ENCODE measurements around the gene OR2F1.
A peak's percentile ranks its signal among the peaks of the same experiment; 100 is the strongest.

The OR2F1 gene

DNA sequence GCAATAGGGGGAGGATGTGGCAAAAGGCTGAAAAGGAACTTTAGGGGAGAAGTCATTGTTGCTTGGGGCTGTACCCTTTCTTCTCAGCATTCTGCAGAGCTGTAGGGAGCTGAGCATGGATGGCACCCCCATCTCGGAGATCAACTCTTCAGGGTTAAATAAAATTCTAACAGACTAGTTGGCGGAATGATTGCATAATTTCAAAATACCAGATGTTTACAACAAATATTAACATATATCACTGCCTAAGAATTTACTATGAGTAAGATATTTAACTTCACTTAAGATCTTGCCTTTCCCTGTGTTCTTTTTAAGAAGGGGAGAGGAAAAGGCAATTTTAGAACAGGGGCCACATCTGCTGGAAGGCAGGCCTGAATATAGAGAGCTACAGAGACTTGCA is 509 bp upstream of the OR2F1 start:
- no peak overlapping the region for H3K27ac ChIP-seq
- TF ChIP-seq, protein P1, sequence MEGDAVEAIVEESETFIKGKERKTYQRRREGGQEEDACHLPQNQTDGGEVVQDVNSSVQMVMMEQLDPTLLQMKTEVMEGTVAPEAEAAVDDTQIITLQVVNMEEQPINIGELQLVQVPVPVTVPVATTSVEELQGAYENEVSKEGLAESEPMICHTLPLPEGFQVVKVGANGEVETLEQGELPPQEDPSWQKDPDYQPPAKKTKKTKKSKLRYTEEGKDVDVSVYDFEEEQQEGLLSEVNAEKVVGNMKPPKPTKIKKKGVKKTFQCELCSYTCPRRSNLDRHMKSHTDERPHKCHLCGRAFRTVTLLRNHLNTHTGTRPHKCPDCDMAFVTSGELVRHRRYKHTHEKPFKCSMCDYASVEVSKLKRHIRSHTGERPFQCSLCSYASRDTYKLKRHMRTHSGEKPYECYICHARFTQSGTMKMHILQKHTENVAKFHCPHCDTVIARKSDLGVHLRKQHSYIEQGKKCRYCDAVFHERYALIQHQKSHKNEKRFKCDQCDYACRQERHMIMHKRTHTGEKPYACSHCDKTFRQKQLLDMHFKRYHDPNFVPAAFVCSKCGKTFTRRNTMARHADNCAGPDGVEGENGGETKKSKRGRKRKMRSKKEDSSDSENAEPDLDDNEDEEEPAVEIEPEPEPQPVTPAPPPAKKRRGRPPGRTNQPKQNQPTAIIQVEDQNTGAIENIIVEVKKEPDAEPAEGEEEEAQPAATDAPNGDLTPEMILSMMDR (IDR thresholded peaks at IDR 0.05): no peak
- TF ChIP-seq ZFX (IDR thresholded peaks at IDR 0.05; ENCODE audit: borderline replicate concordance): no peak

DNA sequence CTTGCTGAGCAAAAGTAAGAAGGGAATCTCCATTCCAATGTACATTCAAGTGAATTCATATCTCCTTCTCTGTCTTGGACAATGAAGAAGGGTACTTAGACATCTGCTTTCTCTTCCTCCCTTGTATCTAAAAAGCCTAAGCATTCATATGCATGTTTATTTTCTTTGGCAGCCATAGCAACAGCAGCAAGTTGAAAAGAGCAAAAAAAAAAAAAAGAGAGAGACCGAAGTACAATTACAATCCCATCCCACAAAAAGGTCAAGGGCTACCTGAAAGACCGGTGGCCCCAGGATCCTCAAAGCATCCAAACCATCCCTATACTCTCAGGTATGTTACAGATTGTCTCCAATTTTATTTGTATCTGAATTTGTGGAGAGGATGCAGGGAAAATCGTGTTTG is 4.1 kb downstream of the OR2F1 start:
- no peak for TF ChIP-seq ZFX (IDR thresholded peaks at IDR 0.05; ENCODE audit: borderline replicate concordance)
- TF ChIP-seq, protein P1 (IDR thresholded peaks at IDR 0.05): no peak
- no peak overlapping the region for H3K27ac ChIP-seq

DNA sequence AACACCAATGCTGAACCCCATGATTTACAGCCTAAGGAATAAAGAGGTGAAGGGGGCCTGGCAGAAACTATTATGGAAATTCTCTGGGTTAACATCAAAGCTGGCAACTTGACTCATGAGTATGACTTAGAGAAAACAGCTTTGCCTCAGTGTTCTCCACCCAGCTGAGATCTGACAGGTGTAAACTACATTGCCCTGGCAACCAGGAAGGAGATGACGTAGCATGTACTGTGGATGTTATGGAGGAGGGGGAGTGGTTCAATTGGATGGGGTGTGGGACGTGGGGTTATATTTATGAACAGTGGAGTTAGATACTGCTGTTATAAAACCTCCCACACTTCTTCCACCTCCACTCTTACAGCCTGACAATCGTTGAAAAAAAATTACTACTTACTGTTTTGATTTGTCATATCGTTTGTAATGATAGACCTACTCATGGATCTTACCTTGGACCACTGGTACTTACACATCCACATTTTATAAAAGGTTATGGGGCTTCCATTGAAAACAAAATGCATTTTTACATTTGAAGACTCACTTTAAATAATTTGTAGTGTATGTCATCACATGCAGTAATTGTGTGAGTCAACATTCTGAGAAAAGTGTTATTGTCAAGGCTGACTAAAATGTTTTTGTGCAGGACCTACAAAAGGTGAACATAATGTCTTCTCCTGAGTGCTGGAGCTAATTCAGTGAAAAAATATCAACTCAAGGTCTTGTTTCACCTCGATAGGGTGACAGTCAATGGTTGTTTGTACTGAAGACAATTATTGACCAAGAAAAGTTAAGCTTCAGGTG is 6.4 kb downstream of the OR2F1 start:
- TF ChIP-seq ZFX (IDR thresholded peaks at IDR 0.05; ENCODE audit: borderline replicate concordance): no peak
- TF ChIP-seq, protein P1 (IDR thresholded peaks at IDR 0.05): no peak
- no peak overlapping the region for H3K27ac ChIP-seq

DNA sequence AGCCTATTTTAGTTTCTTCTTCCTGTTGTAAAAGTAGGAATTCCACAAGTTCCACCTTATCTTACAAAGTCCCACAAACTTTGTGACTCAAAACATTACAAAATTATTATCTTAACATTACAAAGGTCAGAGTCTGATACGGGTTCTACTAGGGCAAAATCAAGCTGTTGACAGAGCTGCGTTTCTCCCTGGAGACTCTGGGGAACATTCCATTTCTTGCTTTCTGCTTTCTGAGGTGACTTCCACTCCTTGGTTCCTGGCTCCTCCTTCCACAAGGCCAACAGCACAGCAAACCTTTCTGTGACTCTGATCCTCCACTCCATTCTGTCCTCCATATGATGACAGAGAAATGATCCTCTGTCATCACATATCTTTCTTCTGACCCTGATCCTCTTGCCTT is 10.6 kb downstream of the OR2F1 start:
- no peak overlapping the region for H3K27ac ChIP-seq
- no peak for TF ChIP-seq ZFX (IDR thresholded peaks at IDR 0.05; ENCODE audit: borderline replicate concordance)
- TF ChIP-seq, protein P1 (IDR thresholded peaks at IDR 0.05): no peak

DNA sequence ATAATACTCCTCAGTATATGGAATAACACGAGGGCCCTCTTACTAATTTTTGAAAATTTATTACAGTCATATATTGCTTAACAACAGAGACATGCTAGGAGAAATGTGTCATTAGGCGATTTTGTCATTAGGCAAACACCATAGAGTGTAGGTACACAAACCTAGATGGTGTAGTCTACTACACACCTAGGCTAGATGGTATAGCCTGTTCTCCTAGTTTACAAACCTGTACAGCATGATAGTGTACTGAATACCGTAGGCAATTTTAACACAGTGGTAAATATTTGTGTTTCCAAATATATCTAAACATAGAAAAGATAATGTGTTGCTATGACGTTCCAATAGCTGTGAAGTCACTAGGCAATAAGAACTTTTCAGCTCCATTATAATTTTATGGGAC is 12.8 kb downstream of the OR2F1 start:
- H3K27ac ChIP-seq: peak overlapping the region; percentile 67
- TF ChIP-seq ZFX (IDR thresholded peaks at IDR 0.05; ENCODE audit: borderline replicate concordance): no peak
- TF ChIP-seq, protein P1 (IDR thresholded peaks at IDR 0.05): no peak

DNA sequence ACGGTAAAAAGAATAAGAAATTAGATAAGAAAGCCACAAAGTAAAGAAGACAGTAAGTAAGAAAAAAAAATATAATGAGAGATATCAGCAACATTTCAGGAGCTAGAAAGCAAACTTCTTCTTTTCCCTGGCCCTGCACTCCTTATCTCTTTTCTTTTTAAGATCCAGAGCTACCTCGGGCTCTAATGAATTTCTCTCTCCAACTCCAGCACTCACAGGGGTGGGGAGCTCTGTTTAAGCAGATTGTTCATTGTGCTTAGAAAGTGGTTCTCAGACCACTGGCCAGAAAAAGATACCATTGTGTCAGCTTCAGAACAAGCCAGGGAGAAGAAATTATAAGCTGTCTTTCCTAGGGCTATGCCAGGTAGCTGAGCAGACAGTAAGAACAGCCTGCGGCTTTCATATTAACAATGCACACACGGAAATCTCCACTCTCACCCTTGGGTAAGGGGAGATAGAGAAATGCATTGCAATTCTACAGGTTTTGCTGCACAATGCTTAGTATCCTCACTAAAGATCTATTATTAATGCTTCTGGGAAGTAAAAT is 19.3 kb downstream of the OR2F1 start:
- TF ChIP-seq ZFX (IDR thresholded peaks at IDR 0.05; ENCODE audit: borderline replicate concordance): no peak
- TF ChIP-seq, protein P1 (IDR thresholded peaks at IDR 0.05): no peak
- H3K27ac ChIP-seq: peak overlapping the region; percentile 90

DNA sequence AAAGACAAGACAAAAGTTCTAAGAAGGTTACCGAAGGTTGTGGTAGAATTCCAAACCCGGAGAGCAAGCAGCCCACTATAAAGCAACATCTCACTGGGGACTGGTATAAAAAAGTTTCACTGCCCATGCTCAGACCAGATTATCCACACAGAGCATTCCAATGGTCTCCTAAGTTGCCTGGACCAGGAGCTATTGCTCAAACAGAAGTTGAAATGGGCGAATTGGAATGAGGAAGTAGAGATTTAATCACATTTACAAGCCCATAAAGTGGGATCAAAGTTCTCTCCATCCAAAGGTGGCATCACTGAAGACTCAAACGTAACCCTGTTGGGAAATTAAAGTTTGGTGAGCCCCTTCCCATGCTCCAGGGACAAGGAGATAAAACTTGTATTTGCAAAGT is 19.8 kb downstream of the OR2F1 start:
- H3K27ac ChIP-seq: peak overlapping the region; percentile 90
- TF ChIP-seq ZFX (IDR thresholded peaks at IDR 0.05; ENCODE audit: borderline replicate concordance): no peak
- TF ChIP-seq, protein P1 (IDR thresholded peaks at IDR 0.05): no peak
